Measurements from ENCODE around the gene MRPL1.

MRPL1 gene

DNA sequence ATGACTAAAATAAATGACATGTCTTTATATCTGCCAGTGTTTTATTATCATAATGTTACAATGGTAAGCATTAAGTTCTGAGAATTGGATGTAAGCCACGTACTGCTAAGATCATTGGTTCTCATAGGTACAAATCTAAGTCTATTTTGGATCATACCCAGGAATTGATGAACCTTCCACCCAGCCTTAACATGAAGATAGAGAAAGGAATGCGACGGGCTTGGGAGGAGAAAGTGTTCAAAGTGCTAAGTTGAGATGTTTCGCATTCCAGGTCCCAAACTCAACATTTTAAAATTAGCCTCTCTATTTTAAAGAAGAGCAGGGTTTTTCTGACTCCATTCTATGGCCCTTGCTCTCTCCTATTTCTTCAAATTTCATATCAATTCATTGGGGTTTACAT is 139.6 kb downstream of the MRPL1 start:
- peak; percentile 24 for DNase-seq (ENCODE audit: low read depth)
- no peak overlapping the region for H3K4me3 ChIP-seq (ENCODE audit: low read length)
- no peak for TF ChIP-seq CTCF (conservative IDR thresholded peaks at IDR 0.05; ENCODE audit: low read length)
